Vagina (tissue), 2 donors: ENCODE measurements around the gene TRIM64C. TPM values are rescaled to one million over a fixed set of nuclear protein-coding genes. Genes with fewer than 3 reads are reported as not detected.
"Not testable (repeated sequence)": the region's sequence is repeated elsewhere in the genome, so short reads cannot be mapped to it uniquely, and the experiment has no call there.

ENCODE experiments used
- DNase-seq, 2 donors: peaks; one replicate each; pipeline ENCODE4 v3.0.0-alpha.2; 2017; ENCODE audit errors: extremely low spot score in 2 of 2
- H3K27ac ChIP-seq: fragments of 200-600 bp; sonication (generic); one replicate; pipeline ENCODE4 v1.5.1; 2019
- H3K27me3 ChIP-seq: fragments of 200-600 bp; sonication (generic); one replicate; pipeline ENCODE4 v1.5.1; 2019
- H3K36me3 ChIP-seq, 2 donors: fragments of 200-600 bp; sonication (generic); one replicate each; pipeline ENCODE4 v1.5.1; 2017 to 2019
- H3K4me1 ChIP-seq: fragments of 200-600 bp; sonication (generic); one replicate; pipeline ENCODE4 v1.5.1; 2019
- H3K4me3 ChIP-seq, 2 donors: fragments of 200-600 bp; sonication (generic); 1 replicate in 1 of 2; 2 replicates in 1 of 2; pipeline ENCODE4 v1.5.1; 2016 to 2019
- H3K9me3 ChIP-seq: fragments of 200-600 bp; sonication (generic); one replicate; pipeline ENCODE4 v1.5.1; 2019
- intact Hi-C: fragments of 100-400 bp; cut with DNase I; formaldehyde crosslinking; loops from one replicate; pipeline ENCODE4 v1.15.1; 2023
- small RNA-seq: library from RNA; depleted of rRNA; stranded (forward); fragments of <200 nt; gene quantifications from one replicate; pipeline ENCODE3, GENCODE V24; 2016
- total RNA-seq: library from RNA; depleted of rRNA; stranded (reverse); fragments of >200 nt; gene quantifications from one replicate; pipeline ENCODE4 v1.2.3, GENCODE V29; 2016

TRIM64C gene
- not detected for total RNA-seq

- H3K27me3 ChIP-seq, H3K4me1 ChIP-seq, H3K36me3 ChIP-seq, H3K4me3 ChIP-seq, H3K9me3 ChIP-seq, intact Hi-C loops, H3K27ac ChIP-seq, DNase-seq: not testable (repeated sequence)
Observed at GRCh38 chr11:49059012-49059411, at the start of gene TRIM64C. TRIM64C (minus strand) TSS chr11:49059112; CDS start chr11:49059112, 0 bp downstream.

GRCh38 chr11:49102356-49102755, 43.4 kb upstream of the TRIM64C start:
- H3K27ac ChIP-seq, H3K4me3 ChIP-seq, H3K27me3 ChIP-seq, H3K4me1 ChIP-seq, DNase-seq, H3K36me3 ChIP-seq, intact Hi-C loops, H3K9me3 ChIP-seq: not testable (repeated sequence)

GRCh38 chr11:49069897-49070296, 11.0 kb upstream of the TRIM64C start:
- H3K4me3 ChIP-seq, H3K4me1 ChIP-seq, H3K27me3 ChIP-seq, H3K27ac ChIP-seq, DNase-seq, H3K9me3 ChIP-seq, intact Hi-C loops, H3K36me3 ChIP-seq: not testable (repeated sequence)

- H3K4me1 ChIP-seq, H3K27ac ChIP-seq, H3K36me3 ChIP-seq, H3K9me3 ChIP-seq, DNase-seq, intact Hi-C loops, H3K27me3 ChIP-seq, H3K4me3 ChIP-seq: not testable (repeated sequence)
Observed at GRCh38 chr11:49049821-49050220, 9.1 kb downstream of the TRIM64C start.

- H3K9me3 ChIP-seq, H3K36me3 ChIP-seq, H3K4me1 ChIP-seq, H3K27ac ChIP-seq, H3K27me3 ChIP-seq, DNase-seq, H3K4me3 ChIP-seq, intact Hi-C loops: not testable (repeated sequence)
Observed at GRCh38 chr11:49048229-49048628, 10.7 kb downstream of the TRIM64C start.

- H3K9me3 ChIP-seq, H3K36me3 ChIP-seq, intact Hi-C loops, H3K27ac ChIP-seq, H3K4me3 ChIP-seq, H3K27me3 ChIP-seq, H3K4me1 ChIP-seq, DNase-seq: not testable (repeated sequence)
Observed at GRCh38 chr11:49028523-49028922, 30.4 kb downstream of the TRIM64C start, which contains the start of gene TRIM49B. TRIM49B (plus strand) TSS chr11:49028823; CDS start chr11:49031600, 2,777 bp downstream.

Small RNA genes lying within 50 kb of the gene (small RNA-seq; reads per million reads assigned to genes)
- gene AC084851.1 = not detected

Other genes starting within 250 kb of the TRIM64C start
- gene TRIM51G, start 75.2 kb downstream of the TRIM64C start, total RNA-seq = not detected
- gene TRIM49B, start 30.3 kb downstream of the TRIM64C start, total RNA-seq = not detected
- gene FOLH1, start 149.5 kb upstream of the TRIM64C start, total RNA-seq = 3.9 TPM